ENCODE data around the gene SAMD4A.
A peak's percentile ranks its signal among the peaks of the same experiment; 100 is the strongest.

- TF ChIP-seq CTCF (conservative IDR thresholded peaks at IDR 0.05 in 1 of 2, IDR thresholded peaks at IDR 0.05 in 1 of 2; ENCODE audit: extremely low read depth in 1 of 2, insufficient read depth in 1 of 2, low read depth in 1 of 2, low read length in 2 of 2): peak; percentile 93 to 97
- no peak for TF ChIP-seq EZH2 (IDR thresholded peaks at IDR 0.05; ENCODE audit: borderline replicate concordance, low read length)
These were observed 124.8 kb downstream of the SAMD4A start for GRCh38 chr14:54691525-54692283.

Data from mammary epithelial cell (primary cell).